Measurements from ENCODE around the gene TMPRSS13.
A peak's percentile ranks its signal among the peaks of the same experiment; 100 is the strongest.

TMPRSS13 gene

DNA sequence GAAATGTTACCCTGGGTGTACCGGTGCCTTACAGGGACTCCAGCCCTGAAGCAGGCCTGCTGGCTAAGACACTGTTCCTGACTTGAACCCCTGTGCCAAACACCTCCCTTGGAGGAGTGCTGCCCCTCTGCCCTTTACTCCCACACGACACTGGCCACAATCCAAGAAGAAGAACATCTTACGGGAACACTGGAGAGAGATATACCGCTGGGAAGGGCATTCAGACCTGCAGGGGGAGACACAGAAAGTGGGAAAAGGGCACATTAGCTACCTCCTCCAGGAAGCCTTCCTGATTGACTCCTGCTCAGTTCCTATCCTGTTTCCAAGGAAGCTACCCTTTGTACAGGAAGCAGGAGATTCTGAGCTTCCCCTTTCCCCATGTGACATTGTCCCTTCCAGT, 18.7 kb downstream of the TMPRSS13 start:
- DNase-seq = no peak

DNA sequence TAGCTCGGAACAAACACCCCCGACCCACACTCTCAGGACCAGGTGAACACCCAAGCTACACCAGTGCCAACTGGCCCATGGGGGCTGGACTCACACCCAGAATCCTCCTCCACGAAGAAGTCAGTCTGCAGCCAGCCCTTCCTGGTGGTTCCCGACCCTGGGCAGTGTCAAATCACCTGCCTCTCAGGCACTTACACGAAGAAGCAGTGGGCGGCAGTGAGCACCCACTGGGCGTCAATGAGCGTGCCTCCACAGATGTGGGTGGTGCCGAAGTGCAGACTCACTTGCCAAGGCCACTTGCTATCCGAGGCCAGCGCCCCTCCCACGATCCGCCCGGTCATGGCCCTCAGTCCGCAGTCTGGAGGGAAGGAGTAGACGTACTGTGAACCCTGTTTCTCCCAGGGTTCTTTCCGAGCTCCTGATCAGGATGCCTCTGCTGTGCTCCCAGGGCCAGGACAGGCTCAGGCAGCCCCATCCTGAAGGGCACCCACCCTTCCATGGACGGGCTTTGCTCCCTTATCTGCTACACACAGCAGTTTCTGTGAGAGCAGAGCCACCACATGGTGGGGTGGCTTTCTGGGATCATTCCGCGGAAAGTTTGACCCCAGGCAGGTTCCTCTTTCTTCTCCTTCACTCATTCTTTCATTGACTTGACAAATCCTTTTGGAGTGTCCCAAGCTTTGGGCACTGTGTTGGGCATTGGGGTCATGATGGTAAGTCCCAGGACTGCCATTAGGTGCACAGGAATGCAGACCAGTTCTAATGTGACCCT, 19.4 kb downstream of the TMPRSS13 start:
- no peak for DNase-seq

DNA sequence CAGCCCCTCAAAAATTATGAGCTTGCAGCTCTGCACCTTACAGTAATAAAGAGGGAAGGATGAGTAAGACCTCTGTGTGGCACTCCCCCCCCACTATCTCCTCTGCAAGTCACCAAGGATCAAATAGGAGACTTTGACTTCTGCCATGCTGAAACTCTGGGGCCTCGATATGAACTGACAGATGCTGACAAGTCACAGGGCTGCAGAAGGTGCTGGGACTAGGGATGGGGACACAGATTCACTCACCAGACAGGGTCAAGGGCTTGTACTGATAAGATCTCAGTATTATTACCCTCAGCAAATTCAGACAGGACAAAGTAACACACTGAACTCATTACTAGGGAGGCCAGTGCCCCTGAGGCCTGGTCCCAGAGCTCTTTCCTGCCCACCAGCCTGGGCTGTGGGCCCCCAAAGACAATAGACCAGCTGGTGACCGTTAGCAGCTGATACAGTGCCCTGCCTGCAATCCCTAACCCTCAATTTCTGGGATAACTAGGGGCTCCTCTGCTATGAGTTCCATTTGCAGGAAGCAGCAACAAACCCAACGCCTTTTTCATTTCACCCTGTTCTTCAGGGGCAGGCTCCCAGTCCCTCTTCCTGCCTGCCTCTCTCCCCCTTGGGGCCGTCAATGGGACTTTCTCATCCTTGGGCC, 20.1 kb downstream of the TMPRSS13 start:
- DNase-seq = no peak

DNA sequence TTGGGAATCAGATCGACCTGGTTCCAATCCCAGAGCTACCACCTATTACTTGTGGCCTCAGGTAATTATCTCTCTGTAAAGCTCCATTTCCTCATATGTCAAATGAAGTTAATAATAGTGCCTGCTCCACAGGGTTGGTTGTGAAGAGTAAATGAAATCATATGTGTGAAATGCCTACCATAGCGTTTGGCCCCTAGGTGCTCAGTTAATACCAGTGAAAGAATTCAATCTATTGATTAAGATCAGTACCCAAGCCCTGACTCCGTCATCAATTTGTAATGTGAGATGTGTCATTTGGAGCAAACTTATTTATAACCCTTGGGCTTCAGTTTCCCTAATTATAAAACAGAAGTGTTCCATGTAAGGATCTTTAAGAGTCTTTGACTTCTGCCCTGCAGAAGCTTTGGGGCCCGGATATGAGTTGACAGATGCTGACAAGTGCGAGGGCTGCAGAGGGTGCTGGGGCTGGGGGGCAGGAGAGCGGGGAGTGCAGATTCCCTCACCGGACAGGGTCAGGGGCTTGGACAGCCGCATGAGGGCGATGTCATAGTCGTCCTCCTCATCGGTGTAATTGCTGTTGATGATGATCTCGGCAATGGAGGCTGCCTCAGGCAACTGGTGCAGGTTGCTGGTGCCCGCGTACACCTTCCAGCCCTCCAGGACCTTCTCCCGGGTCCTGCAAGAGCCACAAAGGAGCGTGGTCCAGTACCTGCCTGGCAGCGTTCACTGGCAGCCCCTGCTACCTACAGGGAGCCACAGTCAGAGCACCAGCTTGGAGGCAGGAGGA, 20.9 kb downstream of the TMPRSS13 start:
- DNase-seq = no peak

DNA sequence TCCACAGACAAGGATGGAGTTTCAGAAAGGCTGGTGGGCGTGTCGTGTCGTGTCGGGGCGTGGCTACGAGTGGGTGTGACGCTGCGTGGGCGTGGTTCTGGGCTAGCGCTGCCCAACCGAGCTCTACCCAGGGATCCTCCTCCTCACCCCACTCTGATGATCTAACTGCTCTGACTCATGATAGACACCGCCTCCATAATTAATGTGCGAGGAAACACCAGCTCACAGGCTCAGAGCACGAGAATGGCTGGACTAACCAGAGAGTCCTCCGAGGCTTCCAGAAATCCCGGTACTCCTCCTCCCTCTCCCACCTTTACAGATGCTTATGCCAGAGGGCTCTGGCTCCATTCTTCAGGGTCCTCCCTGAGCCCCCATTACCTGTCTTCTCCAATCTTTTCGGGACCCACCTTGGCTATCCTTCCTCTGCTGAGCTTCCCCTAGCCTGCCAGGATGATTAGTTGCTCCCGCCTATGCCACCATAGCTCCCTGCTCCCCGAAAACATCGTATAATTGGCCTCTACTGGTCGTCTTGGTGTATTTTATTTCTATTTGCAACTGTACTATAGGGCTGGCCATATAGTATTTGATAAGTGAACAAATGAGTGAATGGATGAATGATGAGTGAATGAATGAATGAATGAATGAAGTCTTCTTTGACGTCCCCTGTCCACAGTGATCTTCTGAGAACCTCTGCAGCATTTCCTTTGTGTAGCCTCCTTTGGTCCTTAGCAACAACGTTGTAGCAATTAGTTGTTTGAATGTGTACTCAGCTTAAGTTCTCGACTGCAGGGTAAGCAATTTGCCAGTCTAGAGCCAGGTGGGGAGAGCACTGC, 21.7 kb downstream of the TMPRSS13 start:
- peak; percentile 74 for DNase-seq

DNA sequence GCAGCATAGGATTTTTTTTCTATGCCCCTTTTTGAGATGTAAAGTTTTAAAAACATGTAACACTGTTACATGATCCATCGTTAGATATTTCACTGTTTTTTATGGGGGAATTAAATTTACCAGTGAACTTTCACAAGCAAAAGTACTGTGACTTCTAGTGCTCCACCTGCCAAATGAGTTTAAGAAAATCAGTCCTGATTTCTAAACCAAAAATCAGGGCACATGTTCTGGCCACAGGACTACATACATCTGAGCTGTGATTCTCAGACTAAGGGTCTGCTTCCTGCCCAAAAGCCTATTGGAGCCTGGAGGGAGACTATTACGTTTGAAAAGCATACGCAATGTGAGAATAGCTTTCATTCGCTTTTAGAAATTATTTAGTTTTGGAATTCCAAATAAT, 22.5 kb downstream of the TMPRSS13 start:
- no peak for DNase-seq

DNA sequence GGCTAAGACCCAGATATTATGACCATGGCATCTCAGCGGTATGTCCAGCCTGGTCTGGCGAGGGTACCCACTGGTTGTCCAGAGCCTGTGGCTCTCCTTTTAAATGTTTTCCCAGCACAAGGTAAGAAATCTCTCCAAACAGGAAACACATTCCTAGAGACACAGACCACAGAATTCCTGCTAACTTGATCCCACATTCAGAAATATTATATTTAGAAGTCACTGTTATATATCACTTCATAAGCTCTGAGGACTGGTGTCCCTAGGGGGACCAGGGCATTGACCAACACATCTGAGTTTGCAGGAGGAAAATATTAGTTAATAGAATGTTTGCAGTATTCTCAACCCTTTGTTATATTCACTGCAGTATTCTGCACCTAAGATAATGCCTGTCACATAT, 23.1 kb downstream of the TMPRSS13 start:
- no peak for DNase-seq

DNA sequence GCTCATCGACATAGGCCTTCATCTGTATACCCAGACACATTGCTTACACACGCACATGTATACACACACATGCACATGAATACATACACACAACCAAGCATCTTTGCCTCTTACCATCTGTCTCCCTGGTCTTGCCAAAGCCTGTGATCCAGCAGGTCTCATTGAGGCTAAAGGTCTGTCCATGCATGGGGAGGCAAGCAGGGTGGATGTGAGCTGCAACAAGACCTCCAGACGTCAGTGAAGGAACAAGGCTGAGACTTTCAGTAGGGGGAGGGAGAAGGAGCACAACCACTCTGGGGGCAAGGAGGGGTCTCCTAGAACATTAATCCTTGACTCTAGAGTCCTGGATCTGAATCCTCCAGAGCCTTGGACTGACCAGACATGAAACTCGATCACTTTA, 23.7 kb downstream of the TMPRSS13 start:
- DNase-seq = no peak

DNA sequence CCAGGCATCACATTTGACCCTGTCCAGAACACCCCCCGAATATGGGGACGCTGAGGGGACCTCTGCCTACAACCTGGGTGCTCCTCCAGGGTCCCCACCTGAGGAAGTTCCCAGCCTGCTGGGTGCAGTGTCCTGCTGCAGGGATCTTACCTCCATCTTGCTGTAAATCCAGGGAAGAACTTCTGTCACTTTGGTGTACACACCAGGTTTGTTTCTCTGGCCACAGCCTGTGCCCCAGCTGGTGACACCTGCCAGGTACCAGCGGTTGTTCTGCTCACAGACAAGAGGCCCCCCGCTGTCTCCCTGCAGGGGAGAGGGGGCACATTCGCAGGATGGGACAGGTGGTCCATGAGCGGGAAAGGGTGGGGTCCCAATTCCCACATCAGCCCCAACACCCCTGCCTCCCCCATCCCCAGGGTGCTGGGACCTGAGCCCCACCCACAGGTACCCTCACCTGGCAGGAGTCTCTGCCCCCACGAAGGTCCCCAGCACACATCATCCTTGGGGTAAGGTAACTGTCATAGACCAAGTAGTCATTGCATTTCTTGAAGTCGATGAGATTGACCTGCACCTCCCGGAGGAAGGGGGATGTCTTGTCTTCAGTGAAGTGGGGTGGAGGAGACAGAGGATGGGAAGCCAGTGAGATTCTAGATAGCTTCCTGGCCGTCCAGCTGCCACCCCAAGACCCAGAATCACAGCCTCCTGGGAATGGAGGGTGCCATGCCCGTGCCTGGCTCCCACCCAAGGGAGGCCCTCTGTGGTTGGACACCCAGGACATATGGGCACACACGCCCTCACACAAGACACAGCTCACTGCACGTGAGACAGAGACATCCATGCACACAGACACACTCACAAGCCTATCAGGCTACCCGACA, 25.5 kb downstream of the TMPRSS13 start:
- DNase-seq = no peak

DNA sequence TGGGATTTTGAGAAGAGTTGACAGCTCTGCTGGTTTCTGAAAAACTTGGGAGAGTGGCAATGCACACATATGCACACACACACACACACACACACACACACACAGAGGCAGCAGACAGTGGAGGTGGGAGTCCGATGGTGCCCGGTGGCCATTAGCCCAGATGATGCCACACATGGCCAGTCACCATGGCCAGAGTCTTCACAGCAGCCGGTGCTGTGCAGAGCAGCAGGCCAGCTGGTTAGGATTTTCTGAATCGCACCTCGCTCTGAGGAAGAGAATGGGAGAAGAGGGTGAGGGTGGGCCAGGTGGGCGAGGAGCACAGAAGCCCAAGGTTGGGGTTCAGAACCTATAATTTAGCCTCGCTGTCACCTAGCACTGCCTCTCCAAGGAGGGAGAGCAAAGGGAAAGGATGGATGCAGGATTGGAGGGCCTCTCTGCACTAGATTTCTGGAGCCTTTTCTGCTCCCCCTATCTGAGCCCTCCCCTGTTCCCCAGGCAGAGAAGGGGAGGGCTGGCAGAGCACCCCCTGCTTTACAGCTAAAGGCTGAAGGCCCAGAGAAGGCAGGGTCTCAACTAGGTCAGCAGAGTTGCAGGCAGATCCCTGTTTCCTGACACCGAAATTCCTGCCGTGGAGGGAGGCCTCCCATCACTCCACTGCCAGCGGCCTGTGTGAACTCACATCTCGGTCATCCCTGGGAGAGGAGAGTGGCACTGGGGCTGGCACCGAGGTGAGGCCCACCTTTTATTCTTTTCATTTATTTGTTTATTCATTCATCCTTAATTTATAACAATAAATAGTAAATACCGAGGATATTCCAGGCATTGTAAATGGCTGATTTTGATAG, 27.0 kb downstream of the TMPRSS13 start:
- no peak for DNase-seq

DNA sequence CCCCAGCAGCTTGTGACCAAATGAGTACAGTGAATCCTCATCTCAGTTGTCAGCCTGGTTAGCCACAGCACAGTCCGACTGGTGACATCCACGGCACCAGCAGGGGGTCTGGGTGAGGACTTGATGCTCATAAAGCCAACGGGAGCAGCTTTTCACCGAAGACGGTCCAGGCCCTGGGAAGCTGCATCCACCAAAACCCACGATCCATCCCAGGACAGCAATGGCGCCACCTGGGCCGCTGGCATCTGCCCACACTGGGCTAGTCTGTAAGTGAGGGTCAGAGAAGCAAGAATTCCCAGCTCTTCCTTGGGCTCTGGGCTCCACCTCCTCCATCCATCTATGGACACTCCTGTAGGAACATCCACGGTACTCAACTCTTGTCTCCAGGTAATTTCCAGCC, 27.6 kb downstream of the TMPRSS13 start:
- DNase-seq = no peak

DNA sequence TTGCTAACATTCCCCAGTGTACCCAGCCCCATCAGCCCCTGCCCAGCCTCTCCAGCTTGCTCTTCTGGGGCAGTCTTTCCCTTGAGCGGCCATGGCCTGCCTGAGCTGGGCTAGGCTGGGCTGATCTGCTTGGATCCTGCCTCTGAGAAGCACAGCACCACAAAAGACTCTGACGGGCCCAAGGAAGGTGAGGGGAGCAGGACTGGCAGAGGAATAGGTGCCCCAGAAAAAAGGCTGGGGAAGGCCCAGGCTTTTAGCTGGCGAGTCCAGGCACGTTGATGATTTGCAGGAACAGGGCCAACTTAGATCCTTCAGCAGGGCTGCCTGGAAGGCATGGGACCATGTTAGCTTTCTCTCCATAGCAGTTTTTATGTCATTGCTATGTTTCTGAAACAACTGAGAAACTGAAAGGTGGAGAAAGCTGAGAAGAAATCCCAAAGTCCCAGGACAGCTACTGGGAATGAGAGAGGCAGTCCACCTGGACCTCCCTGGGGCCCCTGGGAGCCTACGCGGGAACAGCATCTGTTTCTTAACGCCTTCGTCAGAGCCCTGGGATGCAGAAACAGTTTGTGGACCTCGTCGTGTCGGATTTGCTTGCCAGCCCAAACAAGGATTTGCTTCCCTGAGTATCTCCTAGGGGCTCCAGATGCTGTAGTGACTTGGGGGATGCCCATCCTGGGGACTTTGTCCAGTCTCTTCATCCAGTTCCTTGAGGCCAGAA, 28.3 kb downstream of the TMPRSS13 start:
- no peak for DNase-seq

DNA sequence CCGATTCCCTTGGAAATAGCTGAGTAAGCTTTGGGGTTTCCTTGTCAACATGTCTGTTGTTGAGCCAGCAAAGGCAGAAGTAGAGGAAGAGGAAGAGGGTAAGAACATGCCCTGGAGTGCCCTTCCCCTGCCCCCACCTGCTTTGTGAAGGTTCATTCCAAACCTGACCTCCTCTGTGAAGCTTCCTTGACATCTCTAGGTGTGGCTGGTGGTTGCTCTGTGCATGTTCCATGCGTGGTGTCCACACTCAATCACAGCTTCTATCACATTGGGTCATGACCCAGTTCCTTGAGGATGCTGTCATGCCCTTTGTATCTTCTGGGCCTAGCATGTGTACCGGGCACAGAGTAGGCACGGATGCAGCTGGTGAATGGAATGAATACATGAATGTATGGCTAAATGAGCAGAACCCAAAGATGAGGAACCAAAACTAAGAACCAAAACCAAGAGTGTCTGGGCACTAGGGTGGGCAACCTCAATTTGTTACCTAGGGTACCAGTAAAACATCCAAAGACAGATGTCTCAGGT, 29.0 kb downstream of the TMPRSS13 start:
- DNase-seq = peak; percentile 31

DNA sequence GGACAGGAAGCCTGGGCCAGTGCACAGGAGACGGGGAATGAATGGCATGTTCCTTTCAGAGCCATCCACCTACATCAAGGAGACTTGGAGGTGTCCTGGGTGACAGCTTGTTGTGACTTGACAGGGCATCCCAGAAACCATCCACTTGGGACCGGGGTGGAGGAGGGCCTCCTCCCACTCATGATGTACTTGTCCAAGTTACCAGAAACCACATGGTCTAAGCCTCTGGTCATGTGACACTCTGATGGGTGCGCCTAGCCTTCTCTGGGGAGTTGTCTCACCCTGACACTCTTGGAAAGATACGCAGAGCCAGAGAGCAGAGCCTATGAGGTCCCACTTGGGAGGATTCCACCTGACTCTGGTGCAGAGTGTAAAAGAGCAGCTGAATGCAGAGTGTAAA, 31.1 kb downstream of the TMPRSS13 start:
- no peak for DNase-seq

DNA sequence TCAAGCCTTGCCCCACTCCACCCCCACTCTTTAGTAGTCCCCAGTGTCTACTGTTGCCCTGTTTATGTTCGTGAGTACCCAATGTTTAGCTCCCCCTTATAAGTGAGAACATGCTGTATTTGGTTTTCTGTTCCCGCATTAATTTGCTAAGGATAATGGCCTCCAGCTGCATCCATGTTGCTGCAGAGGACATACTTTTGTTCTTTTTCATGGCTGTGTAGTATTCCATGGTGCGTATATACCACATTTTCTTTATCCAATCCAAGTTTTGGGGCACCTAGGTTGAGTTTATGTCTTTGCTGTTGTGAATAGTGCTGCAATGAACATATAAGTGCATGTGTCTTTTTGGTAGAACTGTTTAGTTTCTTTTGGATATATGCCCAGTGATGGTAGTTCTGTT, 36.6 kb downstream of the TMPRSS13 start:
- DNase-seq = no peak

DNA sequence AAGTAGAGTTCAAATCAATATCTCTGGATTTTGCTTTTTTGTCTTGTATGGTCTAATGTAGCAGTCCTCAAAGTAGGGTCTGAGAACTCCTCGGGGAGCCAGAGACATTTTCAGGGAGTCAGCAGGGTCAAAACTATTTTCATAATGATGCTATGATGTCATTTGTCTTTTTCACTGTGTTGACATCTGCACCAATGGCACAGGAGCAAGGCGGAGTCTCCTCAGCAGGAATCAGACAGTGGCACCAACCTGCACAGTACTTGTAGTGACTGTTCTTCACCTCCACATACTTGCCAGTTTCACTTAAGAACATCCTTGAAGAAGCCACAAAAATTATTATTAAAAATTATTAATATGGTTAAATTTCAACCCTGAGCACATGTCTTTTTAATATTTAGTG, 37.8 kb downstream of the TMPRSS13 start:
- no peak for DNase-seq

DNA sequence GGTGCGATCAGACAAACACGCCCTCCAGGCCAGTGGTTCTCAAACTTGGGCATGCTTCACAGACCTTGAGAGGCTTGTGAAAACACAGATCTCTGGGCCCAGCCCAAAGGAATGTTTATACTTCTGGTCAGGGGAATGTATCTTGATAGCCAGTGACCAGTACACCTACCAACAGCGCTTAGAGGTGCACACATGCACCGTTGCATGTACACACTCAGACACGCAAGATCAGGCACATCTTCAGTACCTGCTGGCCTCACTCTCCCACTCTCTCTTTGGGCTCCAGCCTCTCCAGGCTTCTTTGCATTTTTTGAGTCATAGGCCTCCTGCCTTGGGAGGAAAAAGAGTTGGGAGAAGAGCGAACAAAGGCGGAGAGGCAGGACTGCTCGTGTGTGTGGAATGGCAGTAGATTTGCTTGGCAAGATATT, 41.0 kb downstream of the TMPRSS13 start:
- DNase-seq = no peak

DNA sequence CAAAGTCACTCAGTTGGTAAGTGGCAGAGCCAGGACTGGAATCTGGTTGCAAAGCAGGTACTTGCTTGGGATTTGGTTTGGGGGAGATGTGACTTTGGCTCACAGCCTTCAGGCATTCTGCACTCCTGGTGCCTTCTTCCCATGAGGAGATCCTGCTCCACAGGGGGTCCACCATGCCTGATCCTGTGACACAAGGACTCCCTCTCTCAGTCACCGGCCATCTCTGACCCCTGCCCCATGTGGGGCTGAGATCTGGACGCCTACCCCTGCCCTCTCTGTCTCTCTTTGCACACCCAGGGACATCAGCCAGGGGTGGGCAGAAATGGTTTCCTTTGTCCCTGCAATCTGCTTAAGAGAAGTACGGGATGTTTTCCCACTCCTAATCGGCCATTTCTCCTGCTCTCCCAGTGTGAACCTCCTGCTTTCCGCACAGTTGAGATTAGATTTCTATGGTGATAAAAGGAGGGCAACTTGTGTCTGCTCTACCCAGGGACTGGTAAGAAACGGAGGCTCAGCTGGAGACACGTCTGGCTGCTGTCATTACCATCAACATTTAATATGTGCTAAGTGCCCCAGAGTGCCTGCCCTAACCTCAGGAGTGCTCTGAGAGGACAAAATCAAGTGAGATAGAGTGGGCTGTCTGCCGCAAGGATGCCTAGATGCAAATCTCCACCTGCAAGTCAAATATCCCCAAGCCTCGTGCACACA, 41.6 kb downstream of the TMPRSS13 start:
- no peak for DNase-seq

DNA sequence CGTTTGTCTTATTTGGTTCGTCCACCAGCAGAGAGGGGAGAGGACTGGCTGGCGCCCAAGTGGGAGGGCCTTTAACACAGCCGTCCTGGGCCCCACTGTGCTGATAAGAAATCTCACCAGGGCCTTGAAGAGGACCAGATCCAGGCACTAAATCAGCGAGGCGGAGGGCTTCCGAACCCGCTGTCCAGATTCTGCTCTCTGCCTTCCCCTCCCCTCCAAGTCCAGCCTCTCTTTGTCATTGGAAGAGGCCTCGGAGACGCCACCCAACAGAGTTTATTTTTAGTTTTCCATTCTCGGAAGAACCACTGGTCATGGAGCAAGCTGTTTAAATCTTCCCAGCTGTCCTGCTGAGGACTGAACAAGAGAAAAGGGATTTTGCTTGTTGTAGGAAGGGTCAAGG, 43.4 kb downstream of the TMPRSS13 start:
- no peak for DNase-seq
